Measurements from ENCODE around the gene MADD.
A peak's percentile ranks its signal among the peaks of the same experiment; 100 is the strongest.

Gene MADD

DNA sequence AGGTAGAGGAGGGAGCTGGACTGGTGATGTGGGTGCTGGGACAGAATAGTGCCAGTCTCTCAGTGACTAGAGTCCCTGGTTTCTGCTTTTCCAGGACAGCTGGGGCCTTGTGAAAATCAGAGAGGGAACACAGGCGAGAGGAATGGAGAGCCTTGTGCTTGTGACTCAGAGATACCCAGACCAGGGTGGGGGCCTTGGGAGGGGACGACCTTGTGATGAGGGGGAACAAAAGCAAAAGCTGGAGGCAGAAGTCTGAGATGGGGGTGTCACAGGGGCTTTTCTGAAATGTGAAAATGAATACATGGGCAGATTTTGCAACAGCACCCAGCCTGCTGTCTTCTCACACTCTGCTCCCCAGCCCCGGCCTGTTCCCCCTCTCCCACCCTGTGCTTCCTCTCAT lies 15.5 kb upstream of the MADD start:
- Histone ChIP-seq H3K9ac (ENCODE audit: low read length) (no peak overlapping the region), H3K18ac (ENCODE audit: low read length) (no peak overlapping the region), H3K23ac (ENCODE audit: low read length) (no peak overlapping the region)

DNA sequence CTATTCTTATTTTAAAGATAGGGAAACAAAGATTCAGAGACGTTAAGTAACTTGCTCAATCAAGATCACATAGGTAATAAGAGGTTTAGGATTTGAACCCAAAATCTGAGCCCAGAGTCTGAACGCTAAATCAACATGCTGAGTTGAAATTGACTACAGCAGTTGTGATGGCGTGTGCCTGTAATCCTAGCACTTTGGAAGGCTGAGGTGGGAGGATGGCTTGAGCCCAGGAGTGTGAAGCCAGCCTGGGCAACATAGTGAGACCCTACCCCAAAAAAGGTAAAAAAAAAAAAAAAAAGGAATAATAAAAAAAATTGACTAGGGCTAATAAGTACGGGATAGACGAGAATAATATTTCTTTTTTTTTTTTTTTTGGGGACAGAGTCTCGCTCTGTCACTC lies 13.6 kb upstream of the MADD start:
- Histone ChIP-seq H3K4me3 (ENCODE audit: low read length) (no peak overlapping the region), H3K27ac (ENCODE audit: low read depth, low read length) (no peak overlapping the region), H3K79me2 (ENCODE audit: control insufficient read depth, insufficient read depth, low read length) (no peaks in the 10 kb centered on the region), H3K4me2 (ENCODE audit: low read length) (no peak overlapping the region), H3K4me1 (ENCODE audit: control insufficient read depth, low read depth, low read length) (peaks cover 5% of the 10 kb centered on the region), H3K9ac (ENCODE audit: low read length) (no peak overlapping the region), H3K56ac (ENCODE audit: low read length) (no peak overlapping the region), H2BK5ac (ENCODE audit: low read length) (no peak overlapping the region), H3K23ac (ENCODE audit: low read length) (no peak overlapping the region), H3K79me1 (ENCODE audit: low read length) (peaks cover 1% of the 10 kb centered on the region), H3K27me3 (ENCODE audit: insufficient read depth, low read length, poor library complexity) (no peaks in the 10 kb centered on the region), H4K8ac (ENCODE audit: low read depth, low read length) (no peak overlapping the region), H3K4ac (ENCODE audit: low read depth, low read length) (no peak overlapping the region), H3K18ac (ENCODE audit: low read length) (no peak overlapping the region), H2BK15ac (replicated peaks; ENCODE audit: low read depth) (no peak overlapping the region), H3K36me3 (ENCODE audit: control insufficient read depth, insufficient read depth, low read length) (no peaks in the 10 kb centered on the region), H2BK120ac (ENCODE audit: low read depth, low read length) (no peak overlapping the region), H2AK5ac (ENCODE audit: low read length) (no peak overlapping the region), H4K5ac (ENCODE audit: low read length) (no peak overlapping the region)
- WGBS (ENCODE audit: extremely low coverage, insufficient coverage, low lambda C conversion rate), result no CpG with 5 or more reads among the region's 6 CpGs
- no peak for DNase-seq

More for the DNA sequence above, 15.5 kb upstream of the MADD start:
- no peak overlapping the region for H2AK5ac ChIP-seq (ENCODE audit: low read length)
- H2BK15ac ChIP-seq (replicated peaks; ENCODE audit: low read depth), result no peak overlapping the region
- H2BK5ac ChIP-seq (ENCODE audit: low read length), result no peak overlapping the region
- peaks cover 4% of the 10 kb centered on the region for H3K79me1 ChIP-seq (ENCODE audit: low read length)
- no peak overlapping the region for H4K8ac ChIP-seq (ENCODE audit: low read depth, low read length)
- H4K5ac ChIP-seq (ENCODE audit: low read length), result no peak overlapping the region
- H2BK120ac ChIP-seq (ENCODE audit: low read depth, low read length), result no peak overlapping the region
- no peak overlapping the region for H3K56ac ChIP-seq (ENCODE audit: low read length)
- no CpG with 5 or more reads among the region's 3 CpGs for WGBS (ENCODE audit: extremely low coverage, insufficient coverage, low lambda C conversion rate)
- no peaks in the 10 kb centered on the region for H3K36me3 ChIP-seq (ENCODE audit: control insufficient read depth, insufficient read depth, low read length)
- H3K4me3 ChIP-seq (ENCODE audit: low read length), result no peak overlapping the region
- no peak overlapping the region for H3K4ac ChIP-seq (ENCODE audit: low read depth, low read length)
- H3K27me3 ChIP-seq (ENCODE audit: insufficient read depth, low read length, poor library complexity), result no peaks in the 10 kb centered on the region
- H3K79me2 ChIP-seq (ENCODE audit: control insufficient read depth, insufficient read depth, low read length), result peaks cover 3% of the 10 kb centered on the region
- H3K4me2 ChIP-seq (ENCODE audit: low read length), result no peak overlapping the region
- H3K27ac ChIP-seq (ENCODE audit: low read depth, low read length), result no peak overlapping the region
- H3K4me1 ChIP-seq (ENCODE audit: control insufficient read depth, low read depth, low read length), result peaks cover 6% of the 10 kb centered on the region
- DNase-seq, result no peak

DNA sequence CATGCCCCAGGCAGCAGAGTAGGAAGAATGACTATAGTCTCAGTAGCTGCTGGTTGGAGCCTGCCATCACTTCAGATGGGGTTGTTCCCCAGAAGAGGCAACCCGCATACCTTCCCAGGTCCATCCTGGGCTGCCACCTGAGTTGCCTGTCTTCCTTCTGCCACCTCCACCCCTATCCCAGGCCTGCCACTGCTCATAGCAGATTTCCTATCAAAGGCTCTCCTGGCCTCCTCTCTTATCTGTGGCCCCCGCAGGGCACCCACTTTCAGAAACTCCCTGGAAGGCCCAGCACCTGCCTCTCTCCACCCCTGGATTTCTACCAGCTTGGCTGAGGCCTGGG lies 12.8 kb upstream of the MADD start:
- no peak overlapping the region for H2BK15ac ChIP-seq (replicated peaks; ENCODE audit: low read depth)
- H3K27me3 ChIP-seq (ENCODE audit: insufficient read depth, low read length, poor library complexity), result no peaks in the 10 kb centered on the region
- no peak for DNase-seq
- H3K27ac ChIP-seq (ENCODE audit: low read depth, low read length), result peak overlapping the region; percentile 58
- H3K79me1 ChIP-seq (ENCODE audit: low read length), result peaks cover 1% of the 10 kb centered on the region
- WGBS (ENCODE audit: extremely low coverage, insufficient coverage, low lambda C conversion rate), result no CpG with 5 or more reads among the region's 2 CpGs
- no peak overlapping the region for H3K23ac ChIP-seq (ENCODE audit: low read length)
- peak overlapping the region; percentile 16 for H4K8ac ChIP-seq (ENCODE audit: low read depth, low read length)
- H2BK120ac ChIP-seq (ENCODE audit: low read depth, low read length), result no peak overlapping the region
- H3K4ac ChIP-seq (ENCODE audit: low read depth, low read length), result no peak overlapping the region
- H3K9ac ChIP-seq (ENCODE audit: low read length), result peak overlapping the region; percentile 73
- H3K18ac ChIP-seq (ENCODE audit: low read length), result peak overlapping the region; percentile 9
- H3K4me2 ChIP-seq (ENCODE audit: low read length), result peak overlapping the region; percentile 55
- no peak overlapping the region for H4K5ac ChIP-seq (ENCODE audit: low read length)
- peak overlapping the region; percentile 88 for H3K56ac ChIP-seq (ENCODE audit: low read length)
- no peak overlapping the region for H3K4me3 ChIP-seq (ENCODE audit: low read length)
- no peaks in the 10 kb centered on the region for H3K79me2 ChIP-seq (ENCODE audit: control insufficient read depth, insufficient read depth, low read length)
- no peak overlapping the region for H2AK5ac ChIP-seq (ENCODE audit: low read length)
- H3K4me1 ChIP-seq (ENCODE audit: control insufficient read depth, low read depth, low read length), result peaks cover 5% of the 10 kb centered on the region
- H2BK5ac ChIP-seq (ENCODE audit: low read length), result peak overlapping the region; percentile 54
- H3K36me3 ChIP-seq (ENCODE audit: control insufficient read depth, insufficient read depth, low read length), result no peaks in the 10 kb centered on the region

DNA sequence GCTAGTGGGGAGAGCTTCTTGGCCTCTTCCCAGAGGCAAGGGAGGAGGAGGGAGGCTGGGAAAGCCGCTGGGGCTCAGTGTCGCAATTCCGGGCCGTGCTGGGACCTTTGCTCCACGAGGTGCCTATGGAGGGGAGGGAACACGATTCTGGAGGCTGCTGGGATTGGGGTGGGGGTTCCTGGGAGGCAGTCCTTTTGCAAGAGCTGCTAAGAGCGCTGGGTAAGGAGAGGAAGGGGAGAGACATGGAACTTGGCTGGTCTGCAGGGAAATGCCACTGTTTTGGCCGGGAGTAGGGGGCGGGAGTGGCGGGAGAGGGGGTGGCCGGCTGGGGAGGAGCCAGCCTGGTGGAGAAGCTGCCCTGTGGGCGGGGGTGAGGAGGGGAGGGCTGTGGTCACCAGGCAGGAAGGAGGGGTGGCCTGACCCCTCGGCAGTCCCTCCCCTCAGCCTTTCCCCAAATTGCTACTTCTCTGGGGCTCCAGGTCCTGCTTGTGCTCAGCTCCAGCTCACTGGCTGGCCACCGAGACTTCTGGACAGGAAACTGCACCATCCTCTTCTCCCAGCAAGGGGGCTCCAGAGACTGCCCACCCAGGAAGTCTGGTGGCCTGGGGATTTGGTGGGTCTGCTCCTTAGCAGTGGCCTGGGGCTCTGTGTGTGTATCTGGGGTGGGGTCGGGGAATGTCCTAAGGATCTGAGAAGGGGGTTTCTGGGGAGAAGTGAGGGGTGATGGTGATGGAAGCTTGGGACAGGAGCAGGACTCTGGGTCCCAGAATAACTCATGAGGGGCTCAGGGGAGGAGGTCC lies 12.2 kb upstream of the MADD start, which contains the start of gene NR1H3:
NR1H3 (plus strand) TSS at position 480 of the 800 bp plus-strand sequence. CDS start 1,221 bp downstream, outside the sequence.
- Histone ChIP-seq H3K4me2 (ENCODE audit: low read length) (peak within 1 kb of the TSS; percentile 55), H2BK120ac (ENCODE audit: low read depth, low read length) (no peak within 1 kb of the TSS), H3K36me3 (ENCODE audit: control insufficient read depth, insufficient read depth, low read length) (no peaks in the 10 kb centered on the region), H3K4me3 (ENCODE audit: low read length) (no peak within 1 kb of the TSS), H3K4me1 (ENCODE audit: control insufficient read depth, low read depth, low read length) (peaks cover 5% of the 10 kb centered on the region), H3K27ac (ENCODE audit: low read depth, low read length) (peak within 1 kb of the TSS; percentile 58), H3K9ac (ENCODE audit: low read length) (peak within 1 kb of the TSS; percentile 73), H2BK15ac (replicated peaks; ENCODE audit: low read depth) (no peak within 1 kb of the TSS), H2BK5ac (ENCODE audit: low read length) (peak within 1 kb of the TSS; percentile 54), H2AK5ac (ENCODE audit: low read length) (no peak within 1 kb of the TSS), H4K5ac (ENCODE audit: low read length) (no peak within 1 kb of the TSS), H3K79me1 (ENCODE audit: low read length) (peaks cover 1% of the 10 kb centered on the region), H3K18ac (ENCODE audit: low read length) (peak within 1 kb of the TSS; percentile 33), H3K4ac (ENCODE audit: low read depth, low read length) (peak within 1 kb of the TSS; percentile 39), H3K56ac (ENCODE audit: low read length) (peak within 1 kb of the TSS; percentile 88), H4K8ac (ENCODE audit: low read depth, low read length) (peak within 1 kb of the TSS; percentile 16), H3K79me2 (ENCODE audit: control insufficient read depth, insufficient read depth, low read length) (no peaks in the 10 kb centered on the region), H3K27me3 (ENCODE audit: insufficient read depth, low read length, poor library complexity) (no peaks in the 10 kb centered on the region), H3K23ac (ENCODE audit: low read length) (no peak within 1 kb of the TSS)
- no CpG with 5 or more reads among the region's 15 CpGs for WGBS (ENCODE audit: extremely low coverage, insufficient coverage, low lambda C conversion rate)
- DNase-seq, result peak; percentile 91

- H3K27me3 ChIP-seq (ENCODE audit: insufficient read depth, low read length, poor library complexity), result no peaks in the 10 kb centered on the region
- H3K79me2 ChIP-seq (ENCODE audit: control insufficient read depth, insufficient read depth, low read length), result no peaks in the 10 kb centered on the region
- H4K8ac ChIP-seq (ENCODE audit: low read depth, low read length), result no peak overlapping the region
- H3K56ac ChIP-seq (ENCODE audit: low read length), result peak overlapping the region; percentile 88
- no peak overlapping the region for H2AK5ac ChIP-seq (ENCODE audit: low read length)
- DNase-seq, result no peak
- no peaks in the 10 kb centered on the region for H3K36me3 ChIP-seq (ENCODE audit: control insufficient read depth, insufficient read depth, low read length)
- peak overlapping the region; percentile 32 for H3K27ac ChIP-seq (ENCODE audit: low read depth, low read length)
- H2BK120ac ChIP-seq (ENCODE audit: low read depth, low read length), result no peak overlapping the region
- H3K9ac ChIP-seq (ENCODE audit: low read length), result peak overlapping the region; percentile 66
- H3K18ac ChIP-seq (ENCODE audit: low read length), result peak overlapping the region; percentile 33
- peak overlapping the region; percentile 21 for H3K4me2 ChIP-seq (ENCODE audit: low read length)
- H3K4me3 ChIP-seq (ENCODE audit: low read length), result no peak overlapping the region
- no peak overlapping the region for H2BK5ac ChIP-seq (ENCODE audit: low read length)
- H3K23ac ChIP-seq (ENCODE audit: low read length), result no peak overlapping the region
- H4K5ac ChIP-seq (ENCODE audit: low read length), result no peak overlapping the region
- peaks cover 1% of the 10 kb centered on the region for H3K79me1 ChIP-seq (ENCODE audit: low read length)
- H3K4me1 ChIP-seq (ENCODE audit: control insufficient read depth, low read depth, low read length), result peaks cover 5% of the 10 kb centered on the region
- WGBS (ENCODE audit: extremely low coverage, insufficient coverage, low lambda C conversion rate), result no CpG with 5 or more reads among the region's 11 CpGs
- no peak overlapping the region for H2BK15ac ChIP-seq (replicated peaks; ENCODE audit: low read depth)
- peak overlapping the region; percentile 39 for H3K4ac ChIP-seq (ENCODE audit: low read depth, low read length)
These were observed 11.5 kb upstream of the MADD start for GRCh38 chr11:47258317-47258902.

Data from mesendoderm (in vitro differentiated cells).